GM12878 (cell line): ENCODE measurements around the gene PARK7. TPM values are rescaled to one million over a fixed set of nuclear protein-coding genes. Genes with fewer than 3 reads are reported as not detected.
A peak's percentile ranks its signal among the peaks of the same experiment; 100 is the strongest.

ENCODE experiments used
- ATAC-seq: fragments of 200-7000 bp; cut with Tn5 transposase; 3 replicates; pipeline ENCODE4 v1.9.1; 2020; ENCODE audit warnings: mild to moderate bottlenecking, moderate library complexity
- BruUV-seq: library from RNA; stranded (reverse); fragments of 400-500 nt; replicated peaks from 2 replicates; lab custom pipeline; 2021; lab: Mats Ljungman, UMichigan
- CTCF ChIA-PET: fragments of 300-600 bp; sonication (Branson Sonifier 250); formaldehyde crosslinking; extraction: SDS; loops from one replicate; lab custom pipeline; 2021; ENCODE audit warnings: inconsistent platforms; lab: Yijun Ruan, JAX
- POLR2A ChIA-PET: fragments of 350-600 bp; formaldehyde crosslinking; extraction: SDS; loops from one replicate; lab custom pipeline; 2021; ENCODE audit warnings: inconsistent platforms; lab: Charles Lee
- RAD21 ChIA-PET: fragments of 300-600 bp; sonication (Branson Sonifier 250); formaldehyde crosslinking; loops from one replicate; lab custom pipeline; 2023; ENCODE audit warnings: antibody characterized with exemption; ENCODE audit not compliant: unreplicated experiment; lab: Charles Lee
- SMC1A ChIA-PET: fragments of 300-600 bp; sonication (Branson Sonifier 250); formaldehyde crosslinking; loops from one replicate; lab custom pipeline; 2023; ENCODE audit not compliant: unreplicated experiment, uncharacterized antibody; lab: Charles Lee
- DNase-seq: peaks from one replicate; pipeline ENCODE4 v3.0.0-alpha.2; 2011; ENCODE audit warnings: low read depth, low spot score
- FAIRE-seq: peaks from 3 replicates; lab custom pipeline; 2011; peaks lifted over from hg19 to GRCh38; lab: Jason Lieb, UNC
- H2AFZ ChIP-seq: 2 replicates; pipeline ENCODE4 v1.6.0; 2011; ENCODE audit warnings: low read depth, low read length, control low read depth; ENCODE audit not compliant: control insufficient read depth
- H3K27ac ChIP-seq: 2 replicates; pipeline ENCODE4 v1.5.1; 2011; ENCODE audit warnings: control low read depth; ENCODE audit not compliant: control insufficient read depth, insufficient read depth
- H3K27me3 ChIP-seq, 2 experiments: replicated peaks in 1 of 2; 2 replicates each; pipeline versions ENCODE4 v1.6.0 to v1.6.1; 2011; ENCODE audit warnings: low read length in 1 of 2; ENCODE audit not compliant: control insufficient read depth in 2 of 2, insufficient read depth in 2 of 2
- H3K36me3 ChIP-seq, 2 experiments: 2 replicates each; pipeline ENCODE4 v1.5.1; 2011; ENCODE audit warnings: low read length in 1 of 2; ENCODE audit not compliant: control insufficient read depth in 2 of 2, insufficient read depth in 2 of 2
- H3K4me1 ChIP-seq: 2 replicates; pipeline ENCODE4 v1.6.1; 2011; ENCODE audit warnings: mild to moderate bottlenecking, low read length, moderate library complexity, mixed read lengths; ENCODE audit not compliant: control insufficient read depth, insufficient read depth
- H3K4me2 ChIP-seq: 2 replicates; pipeline ENCODE4 v1.6.0; 2011; ENCODE audit warnings: control low read depth; ENCODE audit not compliant: control insufficient read depth, insufficient read depth
- H3K4me3 ChIP-seq: fragments of 200-600 bp; sonication (generic); 2 replicates; pipeline ENCODE4 v1.5.1; 2016
- H3K79me2 ChIP-seq: 2 replicates; pipeline ENCODE4 v1.6.0; 2011; ENCODE audit warnings: low read length; ENCODE audit not compliant: control insufficient read depth, insufficient read depth
- H3K9ac ChIP-seq: 2 replicates; pipeline ENCODE4 v1.8.0; 2011; ENCODE audit warnings: low read length, control low read depth, mixed read lengths; ENCODE audit not compliant: control insufficient read depth, insufficient read depth
- H3K9me3 ChIP-seq: replicated peaks from 3 replicates; pipeline ENCODE4 v1.5.1; 2011; ENCODE audit warnings: mild to moderate bottlenecking, low read length; ENCODE audit not compliant: control insufficient read depth, insufficient read depth
- H4K20me1 ChIP-seq: 2 replicates; pipeline ENCODE4 v1.6.0; 2011; ENCODE audit not compliant: control insufficient read depth, insufficient read depth
- ASH2L ChIP-seq: fragments of 300-600, 200-600 bp; sonication (generic); IDR thresholded peaks from 2 replicates; pipeline ENCODE4 v1.6.1; 2017; ENCODE audit warnings: low read depth, mild to moderate bottlenecking, borderline replicate concordance
- BHLHE40 ChIP-seq, 2 experiments: fragments of 450-650 bp in 1 of 2; IDR thresholded peaks; 2 replicates each; pipeline ENCODE4 v1.6.1; 2011 to 2017; ENCODE audit warnings: low read depth in 2 of 2, borderline replicate concordance in 1 of 2, improper control_type of control experiment in 1 of 2, low read length in 1 of 2, mild to moderate bottlenecking in 1 of 2
- CHD2 ChIP-seq: IDR thresholded peaks from 2 replicates; pipeline ENCODE4 v1.6.1; 2011; ENCODE audit warnings: low read depth, low read length, improper control_type of control experiment, borderline replicate concordance
- IKZF1 ChIP-seq: fragments of 450-650 bp; conservative IDR thresholded peaks from 2 replicates; pipeline ENCODE4 v1.6.1; 2017; ENCODE audit warnings: antibody characterized with exemption, mild to moderate bottlenecking
- KAT2A ChIP-seq: conservative IDR thresholded peaks from 2 replicates; pipeline ENCODE4 v1.6.1; 2011; ENCODE audit warnings: low read depth, low read length; ENCODE audit not compliant: control insufficient read depth
- MEF2A ChIP-seq: IDR thresholded peaks from 2 replicates; pipeline ENCODE4 v1.6.1; 2011; ENCODE audit warnings: low read depth, mild to moderate bottlenecking, low read length, moderate library complexity; ENCODE audit not compliant: insufficient read depth
- MYB ChIP-seq: fragments of 150-350 bp; IDR thresholded peaks from 2 replicates; pipeline ENCODE4 v1.6.1; 2014; ENCODE audit warnings: mild to moderate bottlenecking, low read depth, low read length, borderline replicate concordance
- NFYB ChIP-seq: IDR thresholded peaks from 2 replicates; pipeline ENCODE4 v1.6.1; 2011; ENCODE audit warnings: low read depth, mild to moderate bottlenecking, low read length, improper control_type of control experiment, moderate library complexity; ENCODE audit not compliant: insufficient read depth
- PML ChIP-seq: IDR thresholded peaks from 2 replicates; pipeline ENCODE4 v1.6.1; 2012; ENCODE audit warnings: low read length, inconsistent platforms
- POLR2A ChIP-seq: IDR thresholded peaks from 2 replicates; pipeline ENCODE4 v1.6.1; 2011; ENCODE audit warnings: low read depth, mild to moderate bottlenecking, low read length
- POU2F2 ChIP-seq: IDR thresholded peaks from 3 replicates; pipeline ENCODE4 v1.6.1; 2011; ENCODE audit warnings: low read depth, mild to moderate bottlenecking, low read length, borderline replicate concordance
- TCF12 ChIP-seq: IDR thresholded peaks from 2 replicates; pipeline ENCODE4 v1.6.1; 2011; ENCODE audit warnings: low read depth, mild to moderate bottlenecking, low read length
- WGBS: methylation state at CpG from one replicate; pipeline ENCODE4 v1.1.6; 2016; ENCODE audit warnings: low lambda C conversion rate; ENCODE audit not compliant: insufficient replicate concordance, insufficient coverage; ENCODE audit errors: missing lambda C conversion rate; 5-methylcytosine and 5-hydroxymethylcytosine counted together
- in situ Hi-C: fragments of 300-500 bp; cut with MboI; formaldehyde crosslinking; loops from 9 replicates; pipeline ENCODE4 v1.14.3; 2018; ENCODE audit warnings: mixed read lengths
- intact Hi-C: fragments of 100-400 bp; cut with micrococcal nuclease; formaldehyde crosslinking; loops from one replicate; pipeline ENCODE4 v1.14.2; 2022; ENCODE audit not compliant: unreplicated experiment
- polyA plus RNA-seq, 11 experiments: library from polyadenylated mRNA; depleted of rRNA in 4 of 11; unstranded in 6 of 11; stranded (reverse) in 5 of 11; fragments of >200 nt; fragmentation: Nextera tagmentation in 4 of 11; fragmentation: Illumina TruSeq in 1 of 11; extraction: Ambion mirVana in 4 of 11; extraction: Trizol in 1 of 11; gene quantifications; 1 replicate in 1 of 11; 2 replicates in 10 of 11; pipeline versions ENCODE4 v1.2.1 to v1.2.3, GENCODE V29; 2011 to 2016; ENCODE audit warnings: inconsistent platforms in 2 of 11, missing spikeins in 2 of 11, low read depth in 1 of 11
- total RNA-seq, 4 experiments: library from RNA; depleted of rRNA in 3 of 4; stranded (reverse); fragments of >200 nt in 3 of 4; fragmentation: Illumina TruSeq in 1 of 4; extraction: Trizol in 1 of 4; gene quantifications; 2 replicates each; pipeline versions ENCODE4 v1.2.1 to v1.2.3, GENCODE V29; 2013 to 2021
- TF ChIP-seq, protein P1 (sequence below): fragments of 450-650 bp; conservative IDR thresholded peaks from 2 replicates; pipeline ENCODE4 v1.6.1; 2017; ENCODE audit warnings: mild to moderate bottlenecking, moderate library complexity
- TF ChIP-seq, protein P2 (sequence below): fragments of 450-650 bp; formaldehyde crosslinking; IDR thresholded peaks from 2 replicates; pipeline ENCODE4 v1.5.0; 2022; ENCODE audit warnings: mild to moderate bottlenecking, missing genetic modification characterization
- TF ChIP-seq, protein P3 (sequence below), 3 experiments: IDR thresholded peaks in 2 of 3; conservative IDR thresholded peaks in 1 of 3; 2 replicates each; pipeline ENCODE4 v1.5.1; 2011; ENCODE audit warnings: low read depth in 3 of 3, low read length in 3 of 3, mild to moderate bottlenecking in 3 of 3, control low read depth in 2 of 3, moderate library complexity in 2 of 3, inconsistent platforms in 1 of 3, mixed read lengths in 1 of 3; ENCODE audit not compliant: control insufficient read depth in 2 of 3, insufficient read depth in 1 of 3; ENCODE audit errors: extremely low read depth in 1 of 3

PARK7 gene
- total and polyA plus RNA-seq, 10 of the 15 experiments (the other 5 are each of a cell fraction or from before 2014, with no cell fraction given), result 267 to 1,056 (median 495) TPM

DNA sequence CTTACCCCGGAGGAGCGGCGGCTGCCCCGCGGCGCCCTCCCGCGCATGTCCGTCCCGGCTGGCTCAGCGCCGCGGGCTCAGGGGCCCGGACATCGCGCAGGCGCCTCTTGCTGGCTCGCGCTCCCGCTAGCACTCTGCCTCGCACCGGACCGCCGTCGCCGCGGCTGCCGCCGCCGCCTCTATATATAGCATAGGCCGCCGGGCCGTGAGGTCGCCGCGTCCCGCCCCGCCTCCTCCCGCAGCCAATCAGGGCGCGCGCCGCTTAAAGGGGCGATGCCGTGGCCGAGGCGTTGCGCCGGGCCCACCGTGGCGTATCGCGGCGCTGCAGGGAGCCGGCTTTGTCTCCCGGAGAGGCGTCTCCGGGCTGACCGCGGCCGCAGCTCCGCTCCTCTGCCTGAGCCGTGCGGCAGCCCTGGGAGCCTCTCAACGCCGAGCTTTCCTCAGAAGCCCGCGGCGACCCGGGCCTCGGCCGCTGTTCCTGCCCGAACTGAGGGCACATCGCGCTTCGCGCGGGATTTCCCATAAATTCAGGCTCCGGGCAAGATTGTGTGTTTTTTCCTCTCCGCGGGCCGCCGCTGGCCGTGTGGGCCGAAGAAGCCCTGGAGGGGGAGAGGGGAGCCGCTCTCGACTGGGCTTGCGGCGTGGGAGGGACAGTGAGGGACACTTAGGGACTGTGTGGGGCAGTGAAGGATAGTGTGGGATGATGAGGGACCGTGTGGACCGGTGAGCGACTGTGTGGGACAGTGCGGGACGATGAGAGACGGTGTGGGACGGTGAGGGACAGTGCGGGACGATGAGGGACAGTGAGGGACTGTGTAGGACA lies 64.9 kb downstream of the PARK7 start, which contains the start of gene ERRFI1:
Gene ERRFI1, minus strand, starts transcription at position 157 of the 823 bp plus-strand sequence. CDS start 10,690 bp downstream, outside the sequence.
- Histone ChIP-seq H3K4me1 (peaks cover 5% of the 10 kb centered on the region), H3K36me3 (no peaks in the 10 kb centered on the region), H3K9me3 (no peaks in the 10 kb centered on the region), H3K4me2 (peak within 1 kb of the TSS; percentile 77), H3K4me3 (peak within 1 kb of the TSS; percentile 75), H2AFZ (peak within 1 kb of the TSS; percentile 76), H3K27ac (no peak within 1 kb of the TSS), H3K9ac (peak within 1 kb of the TSS; percentile 35; the same call in 1 of the 2 replicates), H3K79me2 (no peaks in the 10 kb centered on the region), H3K27me3 (peaks cover 0 to 4% of the 10 kb centered on the region in 2 experiments; a peak in 1 of 4 replicates), H4K20me1 (no peaks in the 10 kb centered on the region)
- ChIA-PET CTCF (no interaction called here), RAD21 (no interaction called here), POLR2A (interaction anchor here (0.6 kb wide), 1 partner anchor 140 kb away, joined by 7 read pairs; no protein-coding TSS in a partner anchor), SMC1A (no interaction called here)
- 32% methylated on average over 89 of the region's 98 CpGs for WGBS
- ATAC-seq (peak; percentile 97), FAIRE-seq (no peak), DNase-seq (peak; percentile 28)
- in situ Hi-C loops, result no loop called here
- intact Hi-C loops, result loop anchor here (5.0 kb wide), 1 partner anchor 141 kb away; no protein-coding TSS in a partner anchor
- BruUV-seq, result no TSS peak
- TF ChIP-seq ASH2L, result no peak
- TF ChIP-seq, protein P1, sequence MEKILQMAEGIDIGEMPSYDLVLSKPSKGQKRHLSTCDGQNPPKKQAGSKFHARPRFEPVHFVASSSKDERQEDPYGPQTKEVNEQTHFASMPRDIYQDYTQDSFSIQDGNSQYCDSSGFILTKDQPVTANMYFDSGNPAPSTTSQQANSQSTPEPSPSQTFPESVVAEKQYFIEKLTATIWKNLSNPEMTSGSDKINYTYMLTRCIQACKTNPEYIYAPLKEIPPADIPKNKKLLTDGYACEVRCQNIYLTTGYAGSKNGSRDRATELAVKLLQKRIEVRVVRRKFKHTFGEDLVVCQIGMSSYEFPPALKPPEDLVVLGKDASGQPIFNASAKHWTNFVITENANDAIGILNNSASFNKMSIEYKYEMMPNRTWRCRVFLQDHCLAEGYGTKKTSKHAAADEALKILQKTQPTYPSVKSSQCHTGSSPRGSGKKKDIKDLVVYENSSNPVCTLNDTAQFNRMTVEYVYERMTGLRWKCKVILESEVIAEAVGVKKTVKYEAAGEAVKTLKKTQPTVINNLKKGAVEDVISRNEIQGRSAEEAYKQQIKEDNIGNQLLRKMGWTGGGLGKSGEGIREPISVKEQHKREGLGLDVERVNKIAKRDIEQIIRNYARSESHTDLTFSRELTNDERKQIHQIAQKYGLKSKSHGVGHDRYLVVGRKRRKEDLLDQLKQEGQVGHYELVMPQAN, result peak; percentile 72
- TF ChIP-seq, protein P2, sequence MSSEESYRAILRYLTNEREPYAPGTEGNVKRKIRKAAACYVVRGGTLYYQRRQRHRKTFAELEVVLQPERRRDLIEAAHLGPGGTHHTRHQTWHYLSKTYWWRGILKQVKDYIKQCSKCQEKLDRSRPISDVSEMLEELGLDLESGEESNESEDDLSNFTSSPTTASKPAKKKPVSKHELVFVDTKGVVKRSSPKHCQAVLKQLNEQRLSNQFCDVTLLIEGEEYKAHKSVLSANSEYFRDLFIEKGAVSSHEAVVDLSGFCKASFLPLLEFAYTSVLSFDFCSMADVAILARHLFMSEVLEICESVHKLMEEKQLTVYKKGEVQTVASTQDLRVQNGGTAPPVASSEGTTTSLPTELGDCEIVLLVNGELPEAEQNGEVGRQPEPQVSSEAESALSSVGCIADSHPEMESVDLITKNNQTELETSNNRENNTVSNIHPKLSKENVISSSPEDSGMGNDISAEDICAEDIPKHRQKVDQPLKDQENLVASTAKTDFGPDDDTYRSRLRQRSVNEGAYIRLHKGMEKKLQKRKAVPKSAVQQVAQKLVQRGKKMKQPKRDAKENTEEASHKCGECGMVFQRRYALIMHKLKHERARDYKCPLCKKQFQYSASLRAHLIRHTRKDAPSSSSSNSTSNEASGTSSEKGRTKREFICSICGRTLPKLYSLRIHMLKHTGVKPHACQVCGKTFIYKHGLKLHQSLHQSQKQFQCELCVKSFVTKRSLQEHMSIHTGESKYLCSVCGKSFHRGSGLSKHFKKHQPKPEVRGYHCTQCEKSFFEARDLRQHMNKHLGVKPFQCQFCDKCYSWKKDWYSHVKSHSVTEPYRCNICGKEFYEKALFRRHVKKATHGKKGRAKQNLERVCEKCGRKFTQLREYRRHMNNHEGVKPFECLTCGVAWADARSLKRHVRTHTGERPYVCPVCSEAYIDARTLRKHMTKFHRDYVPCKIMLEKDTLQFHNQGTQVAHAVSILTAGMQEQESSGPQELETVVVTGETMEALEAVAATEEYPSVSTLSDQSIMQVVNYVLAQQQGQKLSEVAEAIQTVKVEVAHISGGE (CRISPR knock-in tag), result no peak
- TF ChIP-seq CHD2, result no peak
- TF ChIP-seq POU2F2, result peak; percentile 59; the same call in 1 of the 3 replicates
- peak in 1 of 2 experiments; percentile 51; a peak in 1 of 4 replicates for TF ChIP-seq BHLHE40 (IDR thresholded peaks at IDR 0.05; ENCODE audit: borderline replicate concordance in 1 of 2, low read depth in 2 of 2, low read length in 1 of 2)
- peak; percentile 93 for TF ChIP-seq POLR2A
- TF ChIP-seq, protein P3, sequence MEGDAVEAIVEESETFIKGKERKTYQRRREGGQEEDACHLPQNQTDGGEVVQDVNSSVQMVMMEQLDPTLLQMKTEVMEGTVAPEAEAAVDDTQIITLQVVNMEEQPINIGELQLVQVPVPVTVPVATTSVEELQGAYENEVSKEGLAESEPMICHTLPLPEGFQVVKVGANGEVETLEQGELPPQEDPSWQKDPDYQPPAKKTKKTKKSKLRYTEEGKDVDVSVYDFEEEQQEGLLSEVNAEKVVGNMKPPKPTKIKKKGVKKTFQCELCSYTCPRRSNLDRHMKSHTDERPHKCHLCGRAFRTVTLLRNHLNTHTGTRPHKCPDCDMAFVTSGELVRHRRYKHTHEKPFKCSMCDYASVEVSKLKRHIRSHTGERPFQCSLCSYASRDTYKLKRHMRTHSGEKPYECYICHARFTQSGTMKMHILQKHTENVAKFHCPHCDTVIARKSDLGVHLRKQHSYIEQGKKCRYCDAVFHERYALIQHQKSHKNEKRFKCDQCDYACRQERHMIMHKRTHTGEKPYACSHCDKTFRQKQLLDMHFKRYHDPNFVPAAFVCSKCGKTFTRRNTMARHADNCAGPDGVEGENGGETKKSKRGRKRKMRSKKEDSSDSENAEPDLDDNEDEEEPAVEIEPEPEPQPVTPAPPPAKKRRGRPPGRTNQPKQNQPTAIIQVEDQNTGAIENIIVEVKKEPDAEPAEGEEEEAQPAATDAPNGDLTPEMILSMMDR (IDR thresholded peaks at IDR 0.05 in 2 of 3, conservative IDR thresholded peaks at IDR 0.05 in 1 of 3; ENCODE audit: control insufficient read depth in 2 of 3, extremely low read depth in 1 of 3, insufficient read depth in 1 of 3, low read depth in 3 of 3, low read length in 3 of 3), result no peak
- no peak for TF ChIP-seq PML
- TF ChIP-seq TCF12, result peak; percentile 30; the same call in 1 of the 2 replicates
- TF ChIP-seq KAT2A, result 0 out of 2 replicates have a peak, but pooled peaks have one; percentile 19
- no peak for TF ChIP-seq MYB
- peak; percentile 53; the same call in 1 of the 2 replicates for TF ChIP-seq MEF2A
- TF ChIP-seq NFYB, result peak; percentile 83
- peak; percentile 52 for TF ChIP-seq IKZF1
